CD4-positive, CD25-positive, alpha-beta regulatory T cell (primary cell): ENCODE data around the gene KDELR1. TPM values are rescaled to one million over a fixed set of nuclear protein-coding genes. Genes with fewer than 3 reads are reported as not detected.
"Not testable (repeated sequence)": the region's sequence is repeated elsewhere in the genome, so short reads cannot be mapped to it uniquely, and the experiment has no call there.

Source experiments
- ATAC-seq, 2 donors: fragments of 150-1000 bp; cut with Tn5 transposase; one replicate each; pipeline ENCODE4 v1.10.0; 2021; ENCODE audit warnings: low read depth in 2 of 2, moderate number of reproducible peaks in 2 of 2, moderate library complexity in 1 of 2
- DNase-seq, 3 donors: peaks; one replicate each; pipeline versions ENCODE4 v3.0.0 to v3.0.0-alpha.2; 2012 to 2022; ENCODE audit warnings: mixed read lengths in 1 of 3
- H3K27ac ChIP-seq: one replicate; pipeline ENCODE4 v1.7.0; 2013; ENCODE audit warnings: mild to moderate bottlenecking, low read length; ENCODE audit not compliant: insufficient read depth, poor library complexity, severe bottlenecking
- H3K27me3 ChIP-seq: one replicate; pipeline ENCODE4 v1.7.0; 2013; ENCODE audit warnings: low read length; ENCODE audit not compliant: control insufficient read depth, insufficient read depth
- H3K36me3 ChIP-seq: one replicate; pipeline ENCODE4 v1.7.0; 2013; ENCODE audit warnings: mild to moderate bottlenecking, low read length, moderate library complexity; ENCODE audit not compliant: control insufficient read depth, insufficient read depth
- H3K4me1 ChIP-seq: 2 replicates; pipeline ENCODE4 v1.7.0; 2013; ENCODE audit warnings: mild to moderate bottlenecking, low read length; ENCODE audit not compliant: insufficient read depth, control insufficient read depth, poor library complexity, severe bottlenecking
- H3K4me3 ChIP-seq: one replicate; pipeline ENCODE4 v1.7.0; 2013; ENCODE audit warnings: low read depth, mild to moderate bottlenecking, low read length, moderate library complexity
- H3K9me3 ChIP-seq, 2 experiments: 1 replicate in 1 of 2; 2 replicates in 1 of 2; pipeline ENCODE4 v1.7.0; 2013; ENCODE audit warnings: low read length in 2 of 2, mild to moderate bottlenecking in 1 of 2, moderate library complexity in 1 of 2; ENCODE audit not compliant: control insufficient read depth in 2 of 2
- H3K27ac Mint-ChIP-seq, 3 donors: one replicate each; pipeline ENCODE4 v1.8.0; 2020 to 2022; ENCODE audit warnings: mild to moderate bottlenecking in 3 of 3, mixed read lengths in 3 of 3, moderate library complexity in 2 of 3
- H3K27me3 Mint-ChIP-seq: one replicate; pipeline ENCODE4 v1.8.0; 2022; ENCODE audit warnings: mild to moderate bottlenecking, mixed read lengths
- H3K36me3 Mint-ChIP-seq: one replicate; pipeline ENCODE4 v1.8.0; 2020; ENCODE audit warnings: mixed read lengths
- H3K4me1 Mint-ChIP-seq, 4 donors: one replicate each; pipeline ENCODE4 v1.8.0; 2020 to 2022; ENCODE audit warnings: mixed read lengths in 4 of 4, mild to moderate bottlenecking in 1 of 4
- H3K4me3 Mint-ChIP-seq, 4 donors: one replicate each; pipeline ENCODE4 v1.8.0; 2020 to 2022; ENCODE audit warnings: mild to moderate bottlenecking in 4 of 4, mixed read lengths in 4 of 4, moderate library complexity in 3 of 4
- H3K9me3 Mint-ChIP-seq, 7 donors: one replicate each; pipeline ENCODE4 v1.8.0; 2020 to 2022; ENCODE audit warnings: mixed read lengths in 7 of 7, mild to moderate bottlenecking in 3 of 7, moderate library complexity in 2 of 7
- polyA plus RNA-seq, 4 donors: library from polyadenylated mRNA; unstranded; fragments of 300-500 nt; fragmentation: Illumina TruSeq; gene quantifications; one replicate each; pipeline ENCODE4 v1.2.3, GENCODE V29; 2021
- total RNA-seq: library from RNA; stranded (reverse); gene quantifications from one replicate; pipeline ENCODE4 v1.2.3, GENCODE V29; 2022

KDELR1 gene
- total and polyA plus RNA-seq, 5 donors from 2014 or later = 28.8 to 37.6 (median 29.9) TPM

DNA sequence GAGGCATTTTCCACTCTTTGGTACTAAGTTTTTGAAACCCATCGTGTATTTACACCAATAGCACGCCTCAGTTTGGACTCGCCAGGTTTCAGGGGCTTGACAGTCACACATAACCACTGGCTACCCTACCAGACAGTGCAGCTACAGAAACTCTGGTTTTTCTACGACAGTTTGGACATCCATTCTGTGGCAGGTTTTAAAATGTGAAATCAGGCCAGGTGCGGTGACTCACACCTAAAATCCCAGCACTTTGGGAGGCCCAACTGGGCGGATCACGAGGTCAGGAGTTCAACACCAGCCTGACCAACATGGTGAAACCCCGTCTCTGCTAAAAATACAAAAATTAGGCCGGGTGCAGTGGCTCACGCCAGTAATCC is 13.2 kb downstream of the KDELR1 start:
- peaks cover 0 to 3% (median 0%) of the 10 kb centered on the region in 4 donors for H3K4me1 Mint-ChIP-seq

DNA sequence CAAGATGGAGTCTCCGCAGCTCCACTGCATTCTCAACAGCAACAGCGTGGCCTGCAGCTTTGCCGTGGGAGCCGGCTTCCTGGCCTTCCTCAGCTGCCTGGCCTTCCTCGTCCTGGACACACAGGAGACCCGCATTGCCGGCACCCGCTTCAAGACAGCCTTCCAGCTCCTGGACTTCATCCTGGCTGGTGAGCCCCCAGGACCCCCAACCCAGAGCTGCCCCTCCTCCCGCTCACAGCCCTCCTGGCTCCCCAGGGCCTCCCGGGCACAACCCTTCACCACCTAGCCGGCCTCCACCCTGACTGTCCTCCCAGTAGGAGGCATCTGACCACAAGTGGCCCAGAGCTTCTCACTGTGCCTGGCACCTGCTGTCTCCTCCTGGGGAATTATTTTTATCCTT is 17.8 kb downstream of the KDELR1 start:
- H3K27me3 Mint-ChIP-seq = no peaks in the 10 kb centered on the region
- no peaks in the 10 kb centered on the region for H3K4me1 Mint-ChIP-seq
- Histone ChIP-seq H3K4me1 (no peaks in the 10 kb centered on the region), H3K36me3 (no peaks in the 10 kb centered on the region), H3K9me3 (no peaks in the 10 kb centered on the region), H3K4me3 (no peak overlapping the region), H3K27me3 (no peaks in the 10 kb centered on the region), H3K27ac (no peak overlapping the region)
- DNase-seq = no peak
- no peaks in the 10 kb centered on the region for H3K36me3 Mint-ChIP-seq
- H3K4me3 Mint-ChIP-seq = no peak overlapping the region
- peak overlapping the region in 1 of 3 donors; percentile 47 for H3K27ac Mint-ChIP-seq
- no peaks in the 10 kb centered on the region for H3K9me3 Mint-ChIP-seq
- ATAC-seq = no peak

More for the DNA sequence above, 13.2 kb downstream of the KDELR1 start:
- DNase-seq = no peak
- Mint-ChIP-seq H3K4me3 (no peak overlapping the region), H3K27me3 (no peaks in the 10 kb centered on the region), H3K27ac (no peak overlapping the region), H3K36me3 (no peaks in the 10 kb centered on the region), H3K9me3 (no peaks in the 10 kb centered on the region)
- Histone ChIP-seq H3K4me3 (no peak overlapping the region), H3K36me3 (peaks cover 4% of the 10 kb centered on the region), H3K4me1 (no peaks in the 10 kb centered on the region), H3K27me3 (no peaks in the 10 kb centered on the region), H3K27ac (no peak overlapping the region), H3K9me3 (no peaks in the 10 kb centered on the region)
- no peak for ATAC-seq

- Histone ChIP-seq H3K9me3 (no peaks in the 10 kb centered on the region), H3K27me3 (no peaks in the 10 kb centered on the region), H3K27ac (no peak overlapping the region), H3K4me1 (no peaks in the 10 kb centered on the region), H3K36me3 (no peaks in the 10 kb centered on the region), H3K4me3 (no peak overlapping the region)
- no peaks in the 10 kb centered on the region for H3K4me1 Mint-ChIP-seq
- H3K4me3 Mint-ChIP-seq = no peak overlapping the region
- H3K27me3 Mint-ChIP-seq = peaks cover 2% of the 10 kb centered on the region
- no peaks in the 10 kb centered on the region for H3K36me3 Mint-ChIP-seq
- ATAC-seq (no peak), DNase-seq (no peak)
- H3K9me3 Mint-ChIP-seq = no peaks in the 10 kb centered on the region
- no peak overlapping the region for H3K27ac Mint-ChIP-seq
Measured at GRCh38 chr19:48372904-48373303, 18.4 kb downstream of the KDELR1 start.

DNA sequence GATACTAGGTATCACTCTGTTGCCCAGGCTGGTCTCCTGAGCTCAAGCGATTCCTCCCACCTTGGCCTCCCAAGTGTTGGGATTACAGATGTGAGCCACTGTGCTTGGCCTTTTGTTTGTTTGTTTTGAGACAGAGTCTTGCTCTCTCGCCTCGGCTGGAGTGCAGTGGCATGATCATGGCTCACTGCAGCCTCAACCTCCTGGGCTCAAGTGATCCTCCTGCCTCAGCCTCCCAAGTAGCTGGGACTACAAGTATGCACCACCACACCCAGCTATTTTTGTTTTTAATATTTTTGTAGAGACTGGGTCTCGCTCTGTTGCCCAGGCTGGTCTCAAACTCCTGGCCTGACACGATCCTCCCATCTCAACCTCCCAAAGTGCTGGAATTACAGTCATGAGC is 19.6 kb downstream of the KDELR1 start:
- not testable (repeated sequence) for H3K36me3 Mint-ChIP-seq, H3K4me3 ChIP-seq, H3K4me3 Mint-ChIP-seq, H3K4me1 Mint-ChIP-seq, H3K36me3 ChIP-seq, H3K4me1 ChIP-seq, DNase-seq, H3K9me3 ChIP-seq, ATAC-seq, H3K27me3 Mint-ChIP-seq, H3K27me3 ChIP-seq, H3K27ac ChIP-seq, H3K27ac Mint-ChIP-seq, H3K9me3 Mint-ChIP-seq

- Mint-ChIP-seq H3K36me3 (no peaks in the 10 kb centered on the region), H3K9me3 (no peaks in the 10 kb centered on the region)
Measured at GRCh38 chr19:48371367-48371766, 20.0 kb downstream of the KDELR1 start.

DNA sequence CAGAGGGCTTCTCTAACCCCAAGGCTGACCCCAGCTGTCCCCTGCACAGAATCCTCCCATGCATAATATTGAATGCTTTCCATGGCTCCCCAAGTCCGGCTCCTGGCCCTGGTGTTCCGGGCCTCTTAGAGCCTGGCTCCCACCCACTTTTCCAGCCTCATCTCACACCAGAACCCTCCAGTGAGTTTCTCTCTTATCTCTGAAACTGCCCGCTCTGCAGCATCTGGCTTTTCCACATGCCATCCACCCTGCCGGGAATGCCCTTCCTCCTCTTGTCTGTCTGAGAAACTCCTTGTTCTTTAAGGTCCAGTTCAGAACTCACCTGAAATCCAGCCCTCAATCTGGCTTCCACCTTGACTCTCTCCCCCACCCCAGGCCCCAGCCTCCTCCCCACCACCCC is 20.4 kb downstream of the KDELR1 start:
- H3K4me3 Mint-ChIP-seq = peak overlapping the region in 1 of 4 donors; percentile 39
- ATAC-seq (no peak), DNase-seq (no peak)
- H3K9me3 Mint-ChIP-seq = no peaks in the 10 kb centered on the region
- no peaks in the 10 kb centered on the region for H3K4me1 Mint-ChIP-seq
- H3K27ac Mint-ChIP-seq = peak overlapping the region in 1 of 3 donors; percentile 61
- no peaks in the 10 kb centered on the region for H3K4me1 ChIP-seq
- no peaks in the 10 kb centered on the region for H3K9me3 ChIP-seq
- no peak overlapping the region for H3K4me3 ChIP-seq
- H3K36me3 ChIP-seq = no peaks in the 10 kb centered on the region
- H3K36me3 Mint-ChIP-seq = no peaks in the 10 kb centered on the region
- H3K27me3 Mint-ChIP-seq = peaks cover 5% of the 10 kb centered on the region
- no peaks in the 10 kb centered on the region for H3K27me3 ChIP-seq
- no peak overlapping the region for H3K27ac ChIP-seq

More at GRCh38 chr19:48371367-48371766, 20.0 kb downstream of the KDELR1 start:
- Mint-ChIP-seq H3K27ac (no peak overlapping the region), H3K4me1 (no peaks in the 10 kb centered on the region), H3K27me3 (peaks cover 5% of the 10 kb centered on the region), H3K4me3 (no peak overlapping the region)
- no peaks in the 10 kb centered on the region for H3K9me3 ChIP-seq
- no peaks in the 10 kb centered on the region for H3K36me3 ChIP-seq
- H3K4me3 ChIP-seq = no peak overlapping the region
- no peaks in the 10 kb centered on the region for H3K4me1 ChIP-seq
- H3K27me3 ChIP-seq = no peaks in the 10 kb centered on the region
- no peak for ATAC-seq
- no peak for DNase-seq
- H3K27ac ChIP-seq = no peak overlapping the region

- H3K4me1 ChIP-seq = peaks cover 8% of the 10 kb centered on the region
- H3K36me3 ChIP-seq = no peaks in the 10 kb centered on the region
- no peak overlapping the region for H3K27ac Mint-ChIP-seq
- H3K4me3 Mint-ChIP-seq = no peak overlapping the region
- H3K27me3 ChIP-seq = no peaks in the 10 kb centered on the region
- H3K27ac ChIP-seq = no peak overlapping the region
- H3K36me3 Mint-ChIP-seq = no peaks in the 10 kb centered on the region
- no peaks in the 10 kb centered on the region for H3K9me3 Mint-ChIP-seq
- H3K27me3 Mint-ChIP-seq = peaks cover 5% of the 10 kb centered on the region
- peaks cover 0 to 7% (median 0%) of the 10 kb centered on the region in 4 donors for H3K4me1 Mint-ChIP-seq
- no peak for ATAC-seq
- H3K9me3 ChIP-seq = no peaks in the 10 kb centered on the region
- H3K4me3 ChIP-seq = no peak overlapping the region
- no peak for DNase-seq
Measured at GRCh38 chr19:48368936-48369335, 22.4 kb downstream of the KDELR1 start.

- Histone ChIP-seq H3K27me3 (no peaks in the 10 kb centered on the region), H3K27ac (no peak overlapping the region), H3K4me3 (no peak overlapping the region), H3K4me1 (peaks cover 17% of the 10 kb centered on the region), H3K9me3 (no peaks in the 10 kb centered on the region), H3K36me3 (no peaks in the 10 kb centered on the region)
- H3K9me3 Mint-ChIP-seq = no peaks in the 10 kb centered on the region
- no peak overlapping the region for H3K4me3 Mint-ChIP-seq
- no peaks in the 10 kb centered on the region for H3K36me3 Mint-ChIP-seq
- peaks cover 0 to 14% (median 1%) of the 10 kb centered on the region in 4 donors for H3K4me1 Mint-ChIP-seq
- no peak for DNase-seq
- H3K27me3 Mint-ChIP-seq = peaks cover 5% of the 10 kb centered on the region
- no peak for ATAC-seq
- H3K27ac Mint-ChIP-seq = no peak overlapping the region
Measured at GRCh38 chr19:48367855-48368254, 23.5 kb downstream of the KDELR1 start.
